ENCODE measurements around the gene APLN.

GRCh38 chrX:129613596-129613995 lies 41.2 kb downstream of the APLN start:
- TF ChIP-seq, protein P1, sequence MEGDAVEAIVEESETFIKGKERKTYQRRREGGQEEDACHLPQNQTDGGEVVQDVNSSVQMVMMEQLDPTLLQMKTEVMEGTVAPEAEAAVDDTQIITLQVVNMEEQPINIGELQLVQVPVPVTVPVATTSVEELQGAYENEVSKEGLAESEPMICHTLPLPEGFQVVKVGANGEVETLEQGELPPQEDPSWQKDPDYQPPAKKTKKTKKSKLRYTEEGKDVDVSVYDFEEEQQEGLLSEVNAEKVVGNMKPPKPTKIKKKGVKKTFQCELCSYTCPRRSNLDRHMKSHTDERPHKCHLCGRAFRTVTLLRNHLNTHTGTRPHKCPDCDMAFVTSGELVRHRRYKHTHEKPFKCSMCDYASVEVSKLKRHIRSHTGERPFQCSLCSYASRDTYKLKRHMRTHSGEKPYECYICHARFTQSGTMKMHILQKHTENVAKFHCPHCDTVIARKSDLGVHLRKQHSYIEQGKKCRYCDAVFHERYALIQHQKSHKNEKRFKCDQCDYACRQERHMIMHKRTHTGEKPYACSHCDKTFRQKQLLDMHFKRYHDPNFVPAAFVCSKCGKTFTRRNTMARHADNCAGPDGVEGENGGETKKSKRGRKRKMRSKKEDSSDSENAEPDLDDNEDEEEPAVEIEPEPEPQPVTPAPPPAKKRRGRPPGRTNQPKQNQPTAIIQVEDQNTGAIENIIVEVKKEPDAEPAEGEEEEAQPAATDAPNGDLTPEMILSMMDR (IDR thresholded peaks at IDR 0.05) = no peak
- TF ChIP-seq POLR2AphosphoS5 (IDR thresholded peaks at IDR 0.05) (no peak), POLR2A (IDR thresholded peaks at IDR 0.05) (no peak)
